Activated T-cell treated with anti-CD3 and anti-CD28 coated beads for 4 hours (primary cell): ENCODE results near the gene GTSF1L.
"Not testable (repeated sequence)": the region's sequence is repeated elsewhere in the genome, so short reads cannot be mapped to it uniquely, and the experiment has no call there.

Experiments used
- DNase-seq: peaks from one replicate; pipeline ENCODE4 v3.0.0-alpha.2; 2020

The GTSF1L gene

DNA sequence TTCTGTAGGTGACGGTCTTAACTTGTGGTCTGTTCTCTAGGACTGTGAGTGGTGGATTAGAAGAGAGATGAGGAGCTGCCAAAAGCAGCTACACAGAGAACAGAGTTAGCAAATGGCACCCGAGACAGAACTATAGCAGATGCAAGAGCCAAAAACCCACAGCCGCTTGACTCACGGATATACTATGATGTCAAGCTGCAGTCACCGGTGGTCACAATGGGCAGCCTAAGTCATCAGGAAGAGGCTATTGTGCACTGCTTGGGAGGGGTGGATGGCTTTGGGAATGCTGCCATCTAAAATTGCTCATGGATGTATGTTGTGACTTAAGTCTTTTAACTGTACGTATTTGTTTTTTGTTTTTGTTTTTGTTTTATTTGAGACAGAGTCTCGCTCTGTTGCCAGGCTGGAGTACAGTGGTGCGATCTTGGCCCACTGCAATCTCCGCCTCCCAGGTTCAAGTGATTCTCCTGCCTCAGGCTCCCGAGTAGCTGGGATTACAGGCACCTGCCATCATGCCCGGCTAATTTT, at the start of gene GTSF1L:
Gene GTSF1L (minus strand): TSS at position 192 of the 528 bp plus-strand sequence. CDS start 308 bp downstream, outside the sequence.
- DNase-seq: no peak

DNA sequence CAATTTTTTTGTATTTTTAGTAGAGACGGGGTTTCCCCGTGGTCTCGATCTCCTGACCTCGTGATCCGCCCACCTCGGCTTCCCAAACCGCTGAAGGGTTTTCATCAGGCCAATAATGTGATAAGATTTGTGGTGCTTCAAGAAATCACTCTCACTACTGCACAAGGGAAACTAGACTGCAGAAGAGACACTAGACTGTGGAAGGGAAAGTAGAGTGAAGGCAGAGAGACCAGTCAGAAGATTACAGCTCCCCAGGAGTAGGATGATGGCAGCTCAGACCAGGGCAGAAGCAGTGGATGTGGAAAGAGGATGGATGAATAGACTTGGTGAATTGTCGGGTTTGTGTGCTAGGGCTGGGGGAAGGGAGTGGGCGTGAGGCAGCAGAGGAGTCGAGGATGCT, 48.0 kb upstream of the GTSF1L start:
- DNase-seq: no peak

- no peak for DNase-seq
These were observed 44.8 kb upstream of the GTSF1L start for GRCh38 chr20:43771503-43772190.

DNA sequence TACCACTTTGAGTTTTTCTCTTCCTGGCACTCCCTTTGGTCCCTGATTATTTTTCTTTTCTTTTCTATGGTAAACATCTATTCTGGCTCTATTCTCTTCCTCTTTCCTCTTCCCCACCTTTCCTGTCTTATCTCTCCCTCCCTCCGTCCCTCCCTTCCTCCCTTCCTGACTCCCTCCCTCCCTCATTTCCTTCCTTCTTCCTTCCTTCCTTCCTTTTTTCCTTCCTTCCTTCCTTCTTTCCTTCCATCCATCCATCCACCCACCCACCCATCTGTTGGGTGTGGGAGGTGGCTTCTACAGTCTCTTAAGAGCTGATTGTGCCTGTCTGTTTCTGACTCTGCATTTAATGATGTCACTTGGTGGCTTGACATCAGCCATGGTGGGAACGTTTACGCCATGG, 43.5 kb upstream of the GTSF1L start:
- no peak for DNase-seq

DNA sequence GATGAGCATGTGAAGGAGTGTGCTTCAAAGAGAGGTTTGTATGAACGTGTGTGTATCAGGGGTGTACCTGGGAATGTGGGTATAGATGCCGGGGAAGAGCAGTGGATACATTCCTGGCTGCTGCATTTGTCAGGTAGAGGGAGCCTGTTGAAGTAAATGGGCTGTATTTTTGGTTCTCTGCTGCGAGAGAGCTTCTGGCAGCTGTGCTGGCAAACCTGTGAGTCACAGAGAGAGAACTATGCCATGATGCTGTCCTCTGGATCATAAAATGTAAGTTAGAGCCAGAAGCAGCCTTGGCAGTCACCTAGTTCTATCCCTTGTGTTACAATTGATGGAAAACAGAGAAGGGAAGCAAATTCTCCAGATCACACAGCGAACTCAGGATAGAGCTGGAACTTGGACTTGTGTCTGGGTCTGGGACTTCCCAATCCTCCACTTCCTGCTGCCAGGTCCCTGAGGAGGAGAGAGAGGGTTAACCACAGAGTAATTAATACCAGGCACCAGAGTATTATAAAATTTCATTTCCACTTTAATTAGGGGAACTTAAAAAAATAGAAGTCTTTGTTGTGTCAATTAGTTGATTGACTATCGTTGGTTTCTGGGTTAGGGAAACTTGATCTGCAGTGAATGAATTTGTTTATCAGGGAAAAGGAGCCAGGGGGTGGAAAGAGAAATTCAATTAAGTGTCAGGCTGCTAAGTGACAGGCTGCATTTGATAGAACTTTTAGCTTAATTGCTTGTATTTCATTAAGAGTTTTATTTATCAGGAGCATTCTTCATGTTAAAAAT, 41.1 kb upstream of the GTSF1L start:
- DNase-seq: no peak

DNA sequence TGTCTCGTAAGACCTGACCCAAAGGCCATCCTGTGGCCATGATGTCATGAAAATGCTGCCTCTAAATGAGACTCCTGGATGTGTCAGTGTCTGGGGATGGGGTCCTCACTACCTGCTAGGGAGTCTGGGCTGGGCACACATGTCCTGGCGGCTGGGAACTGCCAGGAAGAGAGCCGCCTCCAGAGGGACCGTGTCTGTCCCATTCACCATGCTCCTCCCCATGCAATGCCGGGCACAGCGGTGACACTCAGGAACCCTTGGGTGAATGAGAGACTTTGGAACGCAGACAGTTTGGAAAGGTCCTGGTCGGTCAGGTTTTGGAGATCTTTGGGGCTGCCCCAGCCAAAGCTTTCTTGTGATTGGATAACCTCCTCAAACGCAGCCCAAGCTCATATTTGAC, 40.1 kb upstream of the GTSF1L start:
- DNase-seq: no peak

DNA sequence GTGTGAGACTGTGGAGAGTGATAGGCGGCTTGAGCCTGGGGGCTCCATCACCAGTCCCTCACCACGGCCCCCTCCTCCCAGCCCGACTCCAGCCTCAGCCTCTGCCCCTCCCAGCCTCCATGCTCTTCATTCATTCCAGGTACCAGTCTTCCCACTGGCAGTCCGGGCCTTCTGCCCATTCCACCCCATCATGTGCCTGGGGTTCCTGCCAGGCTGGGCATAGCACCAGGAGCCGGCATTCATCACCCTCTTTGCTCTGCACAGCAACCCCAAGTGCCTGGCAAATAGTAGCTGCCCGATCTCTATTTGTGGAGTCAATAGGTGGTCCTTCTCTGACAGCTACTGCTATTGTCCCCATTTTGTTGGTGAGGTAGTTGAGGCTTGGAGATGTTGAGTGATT, 39.6 kb upstream of the GTSF1L start:
- no peak for DNase-seq

DNA sequence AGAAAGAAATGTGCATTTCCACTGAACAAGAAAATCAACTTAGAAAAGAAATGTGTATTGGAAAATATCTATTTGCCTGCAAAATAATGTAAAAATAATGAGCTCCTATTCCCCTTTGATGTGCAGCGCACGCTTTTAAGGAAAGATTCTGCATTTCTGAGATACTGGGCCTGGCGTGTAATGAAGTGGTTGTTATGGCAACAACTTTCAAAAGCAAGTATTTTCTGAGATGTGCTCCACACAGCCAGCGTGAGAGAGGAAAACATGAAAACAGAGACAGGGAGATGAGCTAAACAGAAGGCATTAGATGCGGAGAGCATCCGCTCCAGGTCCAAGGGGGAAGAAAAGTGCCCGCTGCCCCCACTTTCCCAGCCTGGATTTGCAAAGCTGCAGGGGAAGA, 39.1 kb upstream of the GTSF1L start:
- no peak for DNase-seq

- no peak for DNase-seq
These were observed 36.1 kb upstream of the GTSF1L start for GRCh38 chr20:43762911-43763310.

DNA sequence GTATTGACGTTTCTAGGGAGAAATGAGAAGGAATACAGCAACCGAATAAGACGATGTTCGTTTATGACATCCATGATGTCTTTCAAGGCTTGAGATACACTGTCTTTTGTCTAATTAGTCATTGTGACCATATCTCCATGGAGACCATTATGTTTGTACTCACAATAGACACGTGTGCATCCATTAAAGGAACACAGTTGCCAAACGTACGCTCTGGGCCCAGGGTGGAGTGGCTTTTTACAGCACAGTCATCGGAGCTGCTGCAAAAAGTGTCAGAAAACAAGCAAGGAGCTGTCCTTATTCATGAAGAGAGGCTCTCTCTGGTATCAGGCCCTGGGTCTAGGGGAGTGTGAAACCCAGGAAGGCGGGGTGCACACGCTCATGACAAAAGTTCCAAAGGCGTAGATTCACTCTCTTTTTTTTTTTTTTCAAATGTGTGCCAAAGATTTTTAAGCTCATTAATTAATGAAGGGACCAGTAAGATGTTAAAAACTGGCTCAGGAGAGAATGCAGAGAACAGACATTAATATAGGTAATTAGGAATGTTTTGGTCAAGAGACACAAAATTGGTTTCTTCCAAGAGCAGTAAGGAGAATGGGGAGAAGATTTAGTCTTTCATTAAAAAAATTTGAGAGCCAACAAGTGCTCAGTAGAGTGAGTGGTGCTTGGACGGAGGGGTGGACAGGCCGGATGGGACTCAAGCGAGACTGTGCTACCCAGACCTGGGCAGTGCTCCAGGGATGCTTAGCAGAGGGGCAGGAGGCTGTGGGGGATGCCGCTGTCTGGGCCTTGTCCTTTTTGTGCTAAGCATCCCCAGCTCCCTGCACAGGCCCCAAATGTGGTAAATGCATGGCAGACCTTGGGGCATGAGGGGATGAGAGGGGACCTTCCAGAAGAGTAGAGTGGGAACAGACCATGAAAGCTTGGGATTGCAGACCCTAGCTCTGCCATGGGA, 34.9 kb upstream of the GTSF1L start:
- DNase-seq: no peak

GRCh38 chr20:43757888-43758287, 31.1 kb upstream of the GTSF1L start:
- not testable (repeated sequence) for DNase-seq

GRCh38 chr20:43755851-43756250, 29.0 kb upstream of the GTSF1L start:
- DNase-seq: no peak

DNA sequence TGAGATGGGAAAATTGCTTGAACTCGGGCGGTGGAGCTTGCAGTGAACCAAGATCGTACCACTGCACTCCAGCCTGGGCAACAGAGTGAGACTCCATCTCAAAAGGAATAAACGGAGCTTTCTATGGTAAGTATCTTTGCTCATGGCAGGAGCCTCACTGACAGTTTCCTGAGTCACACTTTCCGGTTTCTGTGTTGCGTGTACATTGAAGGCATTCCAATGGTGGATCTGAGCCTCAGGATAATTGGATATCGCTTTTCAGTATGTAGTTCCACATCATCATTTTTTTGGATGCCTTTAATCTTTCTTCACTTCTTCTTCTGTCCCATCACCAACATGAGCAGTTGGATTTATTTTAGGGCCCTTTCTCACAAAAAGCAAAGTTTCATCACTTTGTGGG, 28.6 kb upstream of the GTSF1L start:
- no peak for DNase-seq

GRCh38 chr20:43752561-43753301, 25.9 kb upstream of the GTSF1L start:
- no peak for DNase-seq

GRCh38 chr20:43752051-43752360, 25.2 kb upstream of the GTSF1L start:
- no peak for DNase-seq

DNA sequence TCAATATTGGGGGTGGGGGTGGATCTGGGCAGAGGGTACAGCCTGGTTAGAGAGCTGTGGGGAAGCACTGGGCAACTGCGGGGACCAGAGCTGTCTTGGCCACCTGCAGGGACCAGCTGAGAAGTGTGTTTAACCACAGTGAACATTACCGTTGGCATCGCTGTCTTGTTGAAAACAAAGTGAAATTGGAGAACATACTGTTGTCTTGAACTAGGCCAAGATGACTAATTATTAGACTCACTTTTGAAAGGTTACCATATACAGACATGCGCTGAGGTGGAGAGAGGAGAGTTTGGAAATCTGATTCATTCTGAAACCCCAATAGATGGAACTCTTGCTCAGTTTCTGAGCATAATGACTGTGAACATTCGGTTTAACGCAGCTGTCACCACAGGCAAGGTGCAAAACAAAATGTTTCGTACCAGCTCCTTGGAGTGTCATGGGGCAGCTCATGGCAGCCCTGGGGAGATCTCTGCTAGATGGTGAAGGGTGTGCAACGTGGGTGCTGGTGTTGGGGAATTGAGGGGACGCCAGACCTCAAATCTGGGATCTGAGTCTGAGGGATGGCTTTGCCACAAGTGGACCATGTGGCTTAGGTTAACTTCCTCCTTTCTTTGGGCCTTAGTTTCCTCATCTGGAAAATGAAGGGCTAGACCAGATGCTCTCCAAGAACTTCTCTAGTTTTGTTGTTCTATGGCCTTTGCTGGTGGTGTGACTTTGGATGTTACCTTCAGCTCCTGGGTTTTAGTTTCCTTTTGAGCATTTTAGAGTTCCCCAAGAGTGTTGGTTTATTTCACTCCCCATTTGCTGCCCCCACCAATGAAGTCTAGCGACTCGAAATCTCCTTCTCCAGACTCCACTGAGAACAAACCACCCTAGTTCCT, 24.6 kb upstream of the GTSF1L start:
- no peak for DNase-seq

DNA sequence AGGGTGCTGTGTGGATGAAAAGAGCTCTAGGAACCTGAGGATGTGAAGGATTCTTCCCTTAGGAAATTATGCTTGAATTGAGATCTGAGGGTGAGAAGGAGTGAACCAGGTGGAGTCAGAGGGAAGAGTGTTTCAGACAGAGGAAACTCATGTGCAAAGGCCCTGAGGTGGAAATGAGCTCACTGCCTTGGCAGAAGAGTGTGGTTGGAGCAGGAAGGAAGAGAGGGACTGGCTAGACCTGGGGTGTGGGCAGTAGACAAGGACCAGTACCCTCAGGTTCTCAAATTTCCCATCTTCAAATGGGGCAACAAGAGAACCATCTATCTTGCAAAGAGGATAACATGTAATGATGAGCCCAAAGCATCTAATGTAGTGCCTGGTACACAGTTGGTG, 24.0 kb upstream of the GTSF1L start:
- DNase-seq: no peak

DNA sequence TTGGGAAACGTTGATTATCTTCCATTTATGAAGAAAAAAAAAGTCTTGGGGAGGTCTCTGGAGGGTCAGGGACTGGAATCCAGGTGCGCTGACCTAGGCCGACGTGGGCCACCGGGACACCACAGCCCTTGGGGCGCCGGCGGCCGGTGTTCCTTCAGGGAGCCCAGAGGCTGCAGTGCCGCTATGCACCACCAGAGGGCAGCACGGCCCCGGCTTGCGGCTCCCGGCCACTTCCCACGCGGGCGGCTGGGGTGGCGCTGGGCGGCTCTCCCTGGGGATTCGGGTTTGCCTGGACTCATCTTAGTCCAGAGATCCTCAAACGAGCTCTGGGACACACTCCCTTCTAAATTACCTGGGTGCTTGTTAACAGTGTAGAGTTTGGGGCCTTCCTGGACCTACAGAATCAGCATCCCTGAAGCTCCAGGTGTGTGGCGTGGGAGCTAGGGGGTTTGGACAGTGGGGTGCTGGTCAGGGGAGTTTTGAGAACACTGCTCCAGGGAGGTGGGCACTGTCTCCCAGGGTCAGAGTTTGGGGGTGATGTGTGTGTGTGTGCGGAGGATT, 23.0 kb upstream of the GTSF1L start:
- DNase-seq: peak; percentile 80

DNA sequence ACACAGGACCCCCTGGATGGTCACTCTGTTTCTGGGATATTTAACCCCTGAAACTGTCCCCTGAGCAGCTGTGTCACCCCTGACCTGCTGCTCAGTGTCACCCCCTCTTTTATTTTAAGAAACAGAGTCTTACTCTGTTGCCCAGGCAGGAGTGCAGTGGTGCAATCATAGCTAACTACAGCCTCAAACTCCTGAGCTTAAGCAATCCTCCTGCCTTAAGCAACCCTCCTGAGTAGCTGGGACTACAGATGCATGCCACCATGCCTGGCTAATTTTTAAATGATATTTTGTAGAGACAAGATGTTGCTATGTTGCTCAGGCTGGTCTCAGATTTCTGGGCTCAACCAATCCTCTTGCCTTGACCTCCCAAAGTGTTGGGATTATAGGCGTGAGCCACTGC, 21.5 kb upstream of the GTSF1L start:
- DNase-seq: no peak

- DNase-seq: no peak
These were observed 19.7 kb upstream of the GTSF1L start for GRCh38 chr20:43746344-43747137.
